OCI-LY1 (cell line): ENCODE results near the gene TLE3.

ENCODE experiments used
- CTCF ChIP-seq: fragments of 200-600 bp; sonication (generic), shearing (Covaris generic); IDR thresholded peaks from 2 replicates; pipeline ENCODE4 v1.5.1; 2017; ENCODE audit warnings: mild to moderate bottlenecking, antibody characterized with exemption, low read length, moderate library complexity, mixed read lengths
- EZH2 ChIP-seq: fragments of 200-600 bp; sonication (generic), shearing (Covaris generic); IDR thresholded peaks from 2 replicates; pipeline ENCODE4 v1.8.0; 2017; ENCODE audit warnings: borderline replicate concordance, mixed run types, mild to moderate bottlenecking, antibody characterized with exemption, low read length, moderate library complexity, mixed read lengths

GRCh38 chr15:70060214-70060992 is 37.3 kb downstream of the TLE3 start:
- TF ChIP-seq CTCF, result no peak
- TF ChIP-seq EZH2, result no peak
